HepG2 (cell line): ENCODE measurements around the gene TMEM98. TPM values are rescaled to one million over a fixed set of nuclear protein-coding genes. Genes with fewer than 3 reads are reported as not detected.

Experiments used
- ATAC-seq: fragments of 200-7000 bp; cut with Tn5 transposase; 3 replicates; pipeline ENCODE4 v1.9.1; 2020; ENCODE audit warnings: mild to moderate bottlenecking, moderate library complexity
- BruUV-seq: library from RNA; stranded (reverse); fragments of 400-500 nt; replicated peaks from 2 replicates; lab custom pipeline; 2021; lab: Mats Ljungman, UMichigan
- CTCF ChIA-PET: fragments of 300-600 bp; formaldehyde crosslinking; extraction: SDS; loops from one replicate; lab custom pipeline; 2021; ENCODE audit warnings: low total read pairs, inconsistent platforms, low intra/inter-chr PET ratio; lab: Yijun Ruan, JAX
- POLR2A ChIA-PET: fragments of 350-600 bp; sonication (Branson Sonifier 250); formaldehyde crosslinking; loops from one replicate; lab custom pipeline; 2020; ENCODE audit warnings: antibody characterized with exemption, inconsistent platforms; lab: Yijun Ruan, JAX
- DNase-seq: peaks from one replicate; pipeline ENCODE4 v3.0.0-alpha.2; 2015; ENCODE audit warnings: low spot score
- FAIRE-seq: peaks from 3 replicates; lab custom pipeline; 2011; peaks lifted over from hg19 to GRCh38; lab: Jason Lieb, UNC
- H2AFZ ChIP-seq: one replicate; pipeline ENCODE4 v1.6.1; 2011; ENCODE audit warnings: low read length, inconsistent platforms
- H3K27ac ChIP-seq: fragments of 300-600 bp; 3 replicates; pipeline ENCODE4 v1.8.0; 2011; ENCODE audit warnings: mixed run types, mild to moderate bottlenecking, mixed read lengths, low read length, inconsistent platforms; ENCODE audit not compliant: insufficient read depth; ENCODE audit errors: extremely low read length
- H3K27me3 ChIP-seq, 2 experiments: fragments of 200-600 bp in 1 of 2; 2 replicates in 1 of 2; 3 replicates in 1 of 2; pipeline versions ENCODE4 v1.6.0 to v1.8.0; 2011; ENCODE audit warnings: low read length in 2 of 2, mild to moderate bottlenecking in 2 of 2, moderate library complexity in 2 of 2, inconsistent platforms in 1 of 2; ENCODE audit not compliant: insufficient read depth in 2 of 2, control insufficient read depth in 1 of 2
- H3K36me3 ChIP-seq, 2 experiments: fragments of 200-600 bp in 1 of 2; replicated peaks in 1 of 2; 2 replicates in 1 of 2; 3 replicates in 1 of 2; pipeline versions ENCODE4 v1.5.1 to v1.8.0; 2011; ENCODE audit warnings: low read length in 2 of 2, inconsistent platforms in 1 of 2; ENCODE audit not compliant: insufficient read depth in 2 of 2, control insufficient read depth in 1 of 2
- H3K4me1 ChIP-seq: 2 replicates; pipeline ENCODE4 v1.5.1; 2012; ENCODE audit warnings: low read length, inconsistent platforms; ENCODE audit not compliant: insufficient read depth
- H3K4me2 ChIP-seq: 2 replicates; pipeline ENCODE4 v1.6.0; 2011; ENCODE audit warnings: low read depth, low read length, inconsistent platforms
- H3K4me3 ChIP-seq, 3 experiments: fragments of 200-600 bp in 1 of 3; sonication (generic), shearing (Covaris generic) in 1 of 3; replicated peaks in 1 of 3; 2 replicates each; pipeline ENCODE4 v1.5.1; 2011 to 2016; ENCODE audit warnings: low read length in 3 of 3, inconsistent platforms in 2 of 3, low read depth in 2 of 3, mild to moderate bottlenecking in 2 of 3, control low read depth in 1 of 3, mixed read lengths in 1 of 3; ENCODE audit not compliant: insufficient read depth in 1 of 3
- H3K79me2 ChIP-seq: one replicate; pipeline ENCODE4 v1.6.1; 2011; ENCODE audit warnings: low read length, inconsistent platforms; ENCODE audit not compliant: insufficient read depth
- H3K9ac ChIP-seq: 2 replicates; pipeline ENCODE4 v1.6.0; 2011; ENCODE audit warnings: mild to moderate bottlenecking, low read depth, low read length, inconsistent platforms; ENCODE audit not compliant: insufficient read depth
- H3K9me3 ChIP-seq: 2 replicates; pipeline ENCODE4 v1.5.1; 2012; ENCODE audit warnings: mild to moderate bottlenecking, low read length
- H4K20me1 ChIP-seq: 2 replicates; pipeline ENCODE4 v1.6.0; 2011; ENCODE audit warnings: inconsistent platforms, mild to moderate bottlenecking, low read length, moderate library complexity; ENCODE audit not compliant: insufficient read depth
- GABPA ChIP-seq, 2 experiments: IDR thresholded peaks; 2 replicates each; pipeline ENCODE4 v1.6.1; 2011 to 2016; ENCODE audit warnings: low read depth in 2 of 2, low read length in 1 of 2, missing biosample characterization in 1 of 2, missing genetic modification characterization in 1 of 2
- GABPB1 ChIP-seq: IDR thresholded peaks from 2 replicates; pipeline ENCODE4 v1.6.1; 2016; ENCODE audit warnings: mild to moderate bottlenecking, missing genetic modification reagents, moderate library complexity, missing compliant biosample characterization
- HNRNPH1 ChIP-seq: fragments of 200-400 bp; formaldehyde crosslinking; optimal IDR thresholded peaks from 2 replicates; pipeline ENCODE3; 2017; ENCODE audit warnings: mild to moderate bottlenecking, low read depth, low read length
- NONO ChIP-seq, 2 experiments: fragments of 450-650 bp in 1 of 2; sonication (generic) in 1 of 2; formaldehyde crosslinking in 1 of 2; IDR thresholded peaks in 1 of 2; conservative IDR thresholded peaks in 1 of 2; 2 replicates each; pipeline versions ENCODE4 v1.6.1 to v1.8.0; 2017 to 2022; ENCODE audit warnings: mild to moderate bottlenecking in 1 of 2, missing genetic modification reagents in 1 of 2, moderate library complexity in 1 of 2
- NR2C2 ChIP-seq: sonication (generic); formaldehyde crosslinking; IDR thresholded peaks from 2 replicates; pipeline ENCODE4 v1.4.0; 2020; ENCODE audit warnings: missing genetic modification reagents, mild to moderate bottlenecking, moderate library complexity, borderline replicate concordance
- ZFX ChIP-seq: sonication (generic); formaldehyde crosslinking; IDR thresholded peaks from 2 replicates; pipeline ENCODE4 v1.4.0; 2020; ENCODE audit warnings: mild to moderate bottlenecking, low read depth, missing genetic modification reagents, moderate library complexity
- ZFY ChIP-seq: sonication (generic); formaldehyde crosslinking; IDR thresholded peaks from 2 replicates; pipeline ENCODE4 v1.4.0; 2020; ENCODE audit warnings: missing genetic modification reagents
- ZNF30 ChIP-seq: sonication (generic); formaldehyde crosslinking; IDR thresholded peaks from 2 replicates; pipeline ENCODE4 v1.5.0; 2020; ENCODE audit warnings: mild to moderate bottlenecking, missing genetic modification reagents
- WGBS: methylation state at CpG from one replicate; pipeline ENCODE4 v1.1.6; 2017; ENCODE audit warnings: low lambda C conversion rate; 5-methylcytosine and 5-hydroxymethylcytosine counted together
- in situ Hi-C: cut with HindIII; loops from 2 replicates; pipeline ENCODE4 v1.10.0; 2017; ENCODE audit warnings: low pct_unique_long_range_greater_than_20kb; ENCODE audit not compliant: extremely low pct_ligation_motif_present
- intact Hi-C: fragments of 100-400 bp; cut with micrococcal nuclease; formaldehyde crosslinking; loops from one replicate; pipeline ENCODE4 v1.10.0; 2022; ENCODE audit not compliant: unreplicated experiment
- polyA plus RNA-seq, 8 experiments: library from polyadenylated mRNA; depleted of rRNA in 3 of 8; stranded (reverse) in 7 of 8; unstranded in 1 of 8; fragments of >200 nt; fragmentation: Illumina TruSeq in 4 of 8; extraction: Trizol in 4 of 8; gene quantifications; 2 replicates each; pipeline versions ENCODE4 v1.2.1 to v1.2.3, GENCODE V29; 2011 to 2016; ENCODE audit warnings: low read depth in 4 of 8, missing spikeins in 1 of 8, mixed read lengths in 1 of 8; ENCODE audit not compliant: insufficient read depth in 1 of 8
- total RNA-seq, 5 experiments: library from RNA; depleted of rRNA; stranded (reverse); fragments of >200 nt; fragmentation: Illumina TruSeq; extraction: Trizol; gene quantifications; 2 replicates each; pipeline ENCODE4 v1.2.3, GENCODE V29; 2016; ENCODE audit warnings: low read depth in 1 of 5

The TMEM98 gene
- total and polyA plus RNA-seq, 2 of the 13 experiments (the other 11 are each of a cell fraction or from before 2014, with no cell fraction given), result 103 to 175 TPM

DNA sequence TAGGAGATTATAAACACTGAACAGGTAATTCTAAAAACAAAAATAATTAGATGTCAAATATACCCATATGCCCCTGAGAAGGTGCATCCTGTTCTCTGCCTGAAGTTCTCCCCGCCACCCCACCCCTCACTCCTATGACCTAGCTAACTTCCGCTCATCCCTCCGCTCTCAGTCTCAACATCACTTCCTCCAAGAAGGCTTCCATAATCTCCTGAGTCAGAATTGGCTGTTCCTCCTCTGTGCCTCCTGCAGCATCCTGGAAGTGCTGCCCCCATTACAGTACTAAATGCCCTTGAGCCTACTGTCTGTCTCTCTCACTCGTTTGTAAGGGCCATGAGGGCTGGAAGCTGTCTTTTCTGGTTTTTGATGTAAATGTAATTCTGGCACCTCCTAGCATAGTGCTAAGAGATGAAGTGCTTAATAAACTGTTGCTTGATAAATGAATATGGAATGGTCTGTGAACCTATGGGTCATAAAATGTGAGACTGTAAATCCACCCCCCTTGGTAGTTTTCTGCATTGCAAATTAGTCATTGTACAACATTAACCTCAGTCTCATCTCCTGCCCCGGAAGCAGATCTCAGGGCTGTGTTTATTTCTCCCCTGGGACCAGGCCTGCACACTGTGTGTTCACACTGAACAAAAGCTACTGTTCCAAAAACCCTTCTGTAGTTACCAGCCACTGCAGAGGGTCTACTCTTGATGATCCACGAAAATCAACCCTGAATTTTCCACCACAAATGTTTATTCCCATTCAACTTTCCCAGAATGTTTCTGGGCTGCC lies 47.1 kb upstream of the TMEM98 start:
- H2AFZ ChIP-seq, result peak overlapping the region; percentile 8
- H3K4me3 ChIP-seq, result no peak overlapping the region
- peaks cover 28% of the 10 kb centered on the region for H3K4me1 ChIP-seq
- H3K9ac ChIP-seq, result no peak overlapping the region
- ATAC-seq (no peak), FAIRE-seq (no peak), DNase-seq (no peak)
- H4K20me1 ChIP-seq, result no peaks in the 10 kb centered on the region
- H3K36me3 ChIP-seq, result no peaks in the 10 kb centered on the region
- CTCF ChIA-PET, result no interaction called here
- no TSS peak for BruUV-seq
- no peaks in the 10 kb centered on the region for H3K9me3 ChIP-seq
- in situ Hi-C loops, result no loop called here
- intact Hi-C loops, result no loop called here
- no peak overlapping the region for H3K27ac ChIP-seq
- no peaks in the 10 kb centered on the region for H3K27me3 ChIP-seq
- POLR2A ChIA-PET, result no interaction called here
- peak overlapping the region; percentile 28; the same call in 1 of the 2 replicates for H3K4me2 ChIP-seq
- no peaks in the 10 kb centered on the region for H3K79me2 ChIP-seq
- 57% methylated on average over 6 of the region's 6 CpGs for WGBS
- TF ChIP-seq ZFX (CRISPR knock-in tag) (0 out of 2 replicates have a peak, but pooled peaks have one; percentile 27), GABPB1 (CRISPR knock-in tag) (peak; percentile 62), NR2C2 (CRISPR knock-in tag) (peak; percentile 90), GABPA (IDR thresholded peaks at IDR 0.05; ENCODE audit: low read depth, low read length) (no peak), GABPA (CRISPR knock-in tag; IDR thresholded peaks at IDR 0.05; ENCODE audit: low read depth) (peak; percentile 79), NONO (IDR thresholded peaks at IDR 0.05) (no peak), NONO (CRISPR knock-in tag; conservative IDR thresholded peaks at IDR 0.05) (no peak), ZNF30 (CRISPR knock-in tag) (no peak), HNRNPH1 (no peak), ZFY (CRISPR knock-in tag) (0 out of 2 replicates have a peak, but pooled peaks have one; percentile 30)
